H9 (cell line): ENCODE measurements around the gene FOXL1. TPM values are rescaled to one million over a fixed set of nuclear protein-coding genes. Genes with fewer than 3 reads are reported as not detected.

Source experiments
- DNase-seq: peaks from one replicate; pipeline ENCODE4 v3.0.0-alpha.2; 2017
- H2AFZ ChIP-seq: one replicate; pipeline ENCODE4 v1.6.1; 2013; ENCODE audit warnings: mild to moderate bottlenecking, low read length, control low read depth, moderate library complexity
- H2AK5ac ChIP-seq: 2 replicates; pipeline ENCODE4 v1.6.1; 2013; ENCODE audit warnings: low read length, control low read depth, mixed read lengths; ENCODE audit not compliant: insufficient read length
- H2BK120ac ChIP-seq: one replicate; pipeline ENCODE4 v1.6.1; 2013; ENCODE audit warnings: low read depth, mild to moderate bottlenecking, low read length, control low read depth, inconsistent platforms; ENCODE audit not compliant: poor library complexity, severe bottlenecking
- H2BK12ac ChIP-seq: 2 replicates; pipeline ENCODE4 v1.6.1; 2013; ENCODE audit warnings: low read length, control low read depth, mixed read lengths, low read depth; ENCODE audit not compliant: insufficient read length
- H2BK15ac ChIP-seq: 2 replicates; pipeline ENCODE4 v1.6.1; 2013; ENCODE audit warnings: low read depth, low read length, control low read depth
- H2BK20ac ChIP-seq: one replicate; pipeline ENCODE4 v1.6.1; 2013; ENCODE audit warnings: low read depth, mild to moderate bottlenecking, low read length, control low read depth, inconsistent platforms; ENCODE audit not compliant: poor library complexity, severe bottlenecking
- H2BK5ac ChIP-seq: 2 replicates; pipeline ENCODE4 v1.6.1; 2013; ENCODE audit warnings: low read length, control low read depth, mixed read lengths; ENCODE audit not compliant: insufficient read length
- H3K14ac ChIP-seq: 2 replicates; pipeline ENCODE4 v1.6.1; 2013; ENCODE audit warnings: low read length, control low read depth; ENCODE audit not compliant: insufficient read depth
- H3K18ac ChIP-seq: 2 replicates; pipeline ENCODE4 v1.6.1; 2013; ENCODE audit warnings: low read depth, mild to moderate bottlenecking, mixed read lengths, low read length, control low read depth; ENCODE audit not compliant: insufficient read length
- H3K23ac ChIP-seq: 2 replicates; pipeline ENCODE4 v1.6.1; 2013; ENCODE audit warnings: low read length, control low read depth, mixed read lengths, low read depth; ENCODE audit not compliant: insufficient read length
- H3K23me2 ChIP-seq: 2 replicates; pipeline ENCODE4 v1.6.1; 2013; ENCODE audit warnings: low read depth, mild to moderate bottlenecking, mixed read lengths, low read length, control low read depth; ENCODE audit not compliant: insufficient read length, poor library complexity, severe bottlenecking
- H3K27ac ChIP-seq: 2 replicates; pipeline ENCODE4 v1.5.1; 2013; ENCODE audit warnings: low read length, control low read depth, mixed read lengths, low read depth; ENCODE audit not compliant: insufficient read length
- H3K27me3 ChIP-seq: 2 replicates; pipeline ENCODE4 v1.6.1; 2013; ENCODE audit warnings: low read length, control low read depth, inconsistent platforms; ENCODE audit not compliant: insufficient read depth
- H3K4ac ChIP-seq: 2 replicates; pipeline ENCODE4 v1.6.1; 2013; ENCODE audit warnings: low read depth, mild to moderate bottlenecking, control low read depth, inconsistent platforms, low read length, moderate library complexity
- H3K4me1 ChIP-seq: 2 replicates; pipeline ENCODE4 v1.6.1; 2013; ENCODE audit warnings: low read length, control low read depth, inconsistent platforms; ENCODE audit not compliant: insufficient read depth
- H3K4me2 ChIP-seq: 2 replicates; pipeline ENCODE4 v1.6.1; 2013; ENCODE audit warnings: low read length, control low read depth, mixed read lengths; ENCODE audit not compliant: insufficient read length, insufficient read depth
- H3K56ac ChIP-seq: 2 replicates; pipeline ENCODE4 v1.6.1; 2013; ENCODE audit warnings: low read depth, mild to moderate bottlenecking, mixed read lengths, low read length, control low read depth; ENCODE audit not compliant: insufficient read length
- H3K79me1 ChIP-seq: 2 replicates; pipeline ENCODE4 v1.6.1; 2013; ENCODE audit warnings: low read depth, mild to moderate bottlenecking, moderate library complexity, low read length, control low read depth, inconsistent platforms; ENCODE audit not compliant: insufficient read depth, poor library complexity, severe bottlenecking
- H3K79me2 ChIP-seq: 2 replicates; pipeline ENCODE4 v1.6.1; 2013; ENCODE audit warnings: low read length, control low read depth, inconsistent platforms; ENCODE audit not compliant: insufficient read depth
- H3K9ac ChIP-seq: 2 replicates; pipeline ENCODE4 v1.6.1; 2013; ENCODE audit warnings: low read length, control low read depth, mixed read lengths; ENCODE audit not compliant: insufficient read length; ENCODE audit errors: extremely low read depth
- H3K9me3 ChIP-seq: one replicate; pipeline ENCODE4 v1.6.1; 2013; ENCODE audit warnings: low read depth, low read length, inconsistent platforms; ENCODE audit not compliant: control insufficient read depth
- H3T11ph ChIP-seq: one replicate; pipeline ENCODE4 v1.6.1; 2013; ENCODE audit warnings: mild to moderate bottlenecking, low read length, control low read depth, inconsistent platforms
- H4K20me1 ChIP-seq: one replicate; pipeline ENCODE4 v1.6.1; 2013; ENCODE audit not compliant: control insufficient read depth, insufficient read length, insufficient read depth
- H4K5ac ChIP-seq: 2 replicates; pipeline ENCODE4 v1.6.1; 2013; ENCODE audit warnings: low read depth, mild to moderate bottlenecking, mixed read lengths, low read length, control low read depth; ENCODE audit not compliant: insufficient read length
- H4K8ac ChIP-seq: replicated peaks from 2 replicates; pipeline ENCODE4 v1.6.1; 2013; ENCODE audit warnings: low read length, control low read depth, mixed read lengths, low read depth; ENCODE audit not compliant: insufficient read length
- H4K91ac ChIP-seq: 2 replicates; pipeline ENCODE4 v1.6.1; 2013; ENCODE audit warnings: low read depth, mild to moderate bottlenecking, moderate library complexity, mixed read lengths, low read length, control low read depth; ENCODE audit not compliant: insufficient read length
- H3K27ac Mint-ChIP-seq, 3 experiments: 2 replicates in 2 of 3; 3 replicates in 1 of 3; pipeline ENCODE4 v1.8.0; 2020 to 2021; ENCODE audit warnings: mixed read lengths in 3 of 3, mild to moderate bottlenecking in 1 of 3, moderate library complexity in 1 of 3
- H3K27me3 Mint-ChIP-seq: 2 replicates; pipeline ENCODE4 v1.8.0; 2021; ENCODE audit warnings: low read depth, mild to moderate bottlenecking, moderate library complexity, mixed read lengths
- H3K36me3 Mint-ChIP-seq, 3 experiments: 2 replicates in 2 of 3; 3 replicates in 1 of 3; pipeline ENCODE4 v1.8.0; 2020 to 2021; ENCODE audit warnings: low read depth in 3 of 3, mixed read lengths in 3 of 3; ENCODE audit not compliant: insufficient read depth in 1 of 3
- H3K4me1 Mint-ChIP-seq, 2 experiments: 2 replicates each; pipeline ENCODE4 v1.8.0; 2020; ENCODE audit warnings: mixed read lengths in 2 of 2
- H3K4me3 Mint-ChIP-seq, 2 experiments: 2 replicates in 1 of 2; 3 replicates in 1 of 2; pipeline ENCODE4 v1.8.0; 2020 to 2021; ENCODE audit warnings: mild to moderate bottlenecking in 2 of 2, mixed read lengths in 2 of 2, moderate library complexity in 1 of 2
- H3K9me3 Mint-ChIP-seq, 2 experiments: 2 replicates in 1 of 2; 3 replicates in 1 of 2; pipeline ENCODE4 v1.8.0; 2020; ENCODE audit warnings: mild to moderate bottlenecking in 2 of 2, mixed read lengths in 2 of 2, moderate library complexity in 1 of 2
- CTCF ChIP-seq: fragments of 200-600 bp; sonication (generic); conservative IDR thresholded peaks from 3 replicates; pipeline ENCODE4 v1.8.0; 2021; ENCODE audit warnings: antibody characterized with exemption, mild to moderate bottlenecking
- WGBS: extraction: QIAGEN DNeasy Blood & Tissue Kit; methylation state at CpG from one replicate; pipeline ENCODE4 v1.1.7; 2013; ENCODE audit warnings: missing lambda C conversion rate, low lambda C conversion rate, mixed read lengths; ENCODE audit not compliant: insufficient read length; ENCODE audit errors: extremely low coverage; 5-methylcytosine and 5-hydroxymethylcytosine counted together
- total RNA-seq: library from RNA; stranded (reverse); gene quantifications from 2 replicates; pipeline ENCODE4 v1.2.1, GENCODE V29; 2021

Gene FOXL1
- total RNA-seq, 1 experiment from 2014 or later: 0.09 TPM

DNA sequence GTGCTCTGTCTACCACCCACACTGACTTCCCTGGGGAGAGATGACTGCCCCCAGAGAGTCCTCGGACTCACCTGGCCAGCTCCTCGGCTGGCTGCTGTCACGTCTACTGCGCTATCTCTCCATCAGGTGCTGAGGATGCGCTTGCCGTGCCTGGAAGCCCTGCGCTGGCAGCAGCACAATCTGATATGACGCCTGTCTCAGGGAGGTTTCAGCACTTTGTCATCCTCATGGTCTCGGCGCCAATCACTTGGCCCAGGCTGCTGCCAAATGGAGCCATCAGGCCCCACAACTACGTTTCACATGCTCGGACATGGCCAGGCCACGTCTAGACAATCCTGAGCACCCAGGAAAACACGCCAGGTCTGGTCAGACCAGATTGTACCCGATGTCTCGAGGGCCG lies 46.7 kb downstream of the FOXL1 start:
- no peak overlapping the region for H3K4ac ChIP-seq
- no peak overlapping the region for H2BK5ac ChIP-seq
- no peak overlapping the region for H2AK5ac ChIP-seq
- H3K9ac ChIP-seq: no peak overlapping the region
- no peak overlapping the region for H3K27ac ChIP-seq
- no peaks in the 10 kb centered on the region for H3K27me3 ChIP-seq
- H3K79me2 ChIP-seq: no peaks in the 10 kb centered on the region
- no peak overlapping the region for H4K91ac ChIP-seq
- no peaks in the 10 kb centered on the region for H3K9me3 ChIP-seq
- no peak overlapping the region for H3K56ac ChIP-seq
- H2BK12ac ChIP-seq: no peak overlapping the region
- peaks cover 11% of the 10 kb centered on the region for H3K27me3 Mint-ChIP-seq
- H3K27ac Mint-ChIP-seq: no peak overlapping the region
- no peaks in the 10 kb centered on the region for H3K4me1 Mint-ChIP-seq
- H3K14ac ChIP-seq: no peak overlapping the region
- no peaks in the 10 kb centered on the region for H3K79me1 ChIP-seq
- H3K36me3 Mint-ChIP-seq: no peaks in the 10 kb centered on the region; a peak in 1 of 7 replicates
- no peaks in the 10 kb centered on the region for H3K23me2 ChIP-seq
- H3K23ac ChIP-seq: no peak overlapping the region
- no peak overlapping the region for H3K18ac ChIP-seq
- no peak for DNase-seq
- no peak overlapping the region for H4K5ac ChIP-seq
- no peak overlapping the region for H3T11ph ChIP-seq
- TF ChIP-seq CTCF: no peak
- WGBS: no CpG with 5 or more reads among the region's 17 CpGs
- no peaks in the 10 kb centered on the region for H3K4me1 ChIP-seq
- H2BK20ac ChIP-seq: no peak overlapping the region
- H4K20me1 ChIP-seq: no peaks in the 10 kb centered on the region
- no peak overlapping the region for H4K8ac ChIP-seq
- no peaks in the 10 kb centered on the region for H3K9me3 Mint-ChIP-seq
- no peak overlapping the region for H3K4me3 Mint-ChIP-seq
- H3K4me2 ChIP-seq: no peak overlapping the region
- no peak overlapping the region for H2BK120ac ChIP-seq
- H2AFZ ChIP-seq: no peak overlapping the region
- H2BK15ac ChIP-seq: no peak overlapping the region
